Hepatocyte (in vitro differentiated cells): ENCODE measurements around the gene PRKAR1B. TPM values are rescaled to one million over a fixed set of nuclear protein-coding genes. Genes with fewer than 3 reads are reported as not detected.
A peak's percentile ranks its signal among the peaks of the same experiment; 100 is the strongest.

Experiments used
- DNase-seq: peaks from one replicate; pipeline ENCODE4 v3.0.0-alpha.2; 2016; ENCODE audit warnings: low spot score
- H2AFZ ChIP-seq: fragments of 200-600 bp; sonication (generic); 2 replicates; pipeline ENCODE4 v1.6.0; 2016; ENCODE audit warnings: antibody characterized with exemption, mild to moderate bottlenecking
- H3K27ac ChIP-seq: fragments of 200-600 bp; sonication (generic); 2 replicates; pipeline ENCODE4 v1.5.1; 2016; ENCODE audit warnings: mild to moderate bottlenecking
- H3K27me3 ChIP-seq: fragments of 200-600 bp; sonication (generic); 2 replicates; pipeline ENCODE4 v1.6.1; 2016
- H3K36me3 ChIP-seq: fragments of 200-600 bp; sonication (generic); replicated peaks from 2 replicates; pipeline ENCODE4 v1.5.1; 2016; ENCODE audit warnings: low read depth; ENCODE audit not compliant: insufficient read depth
- H3K4me1 ChIP-seq: fragments of 200-600 bp; sonication (generic); 2 replicates; pipeline ENCODE4 v1.5.1; 2016; ENCODE audit warnings: mild to moderate bottlenecking, moderate library complexity; ENCODE audit not compliant: insufficient read depth
- H3K4me2 ChIP-seq: fragments of 200-600 bp; sonication (generic); 2 replicates; pipeline ENCODE4 v1.6.0; 2016
- H3K4me3 ChIP-seq: fragments of 200-600 bp; sonication (generic); 2 replicates; pipeline ENCODE4 v1.5.1; 2016; ENCODE audit warnings: mild to moderate bottlenecking
- H3K79me2 ChIP-seq: fragments of 200-600 bp; sonication (generic); 2 replicates; pipeline ENCODE4 v1.6.0; 2017; ENCODE audit warnings: mild to moderate bottlenecking
- H3K9me2 ChIP-seq: fragments of 200-600 bp; sonication (generic); replicated peaks from 2 replicates; pipeline ENCODE4 v1.6.0; 2017; ENCODE audit warnings: mild to moderate bottlenecking; ENCODE audit not compliant: insufficient read depth
- H3K9me3 ChIP-seq: fragments of 200-600 bp; sonication (generic); 2 replicates; pipeline ENCODE4 v1.5.1; 2016; ENCODE audit warnings: low read depth, mild to moderate bottlenecking
- H4K20me1 ChIP-seq: fragments of 200-600 bp; sonication (generic); 2 replicates; pipeline ENCODE4 v1.6.0; 2016; ENCODE audit warnings: mild to moderate bottlenecking; ENCODE audit not compliant: insufficient read depth, poor library complexity, severe bottlenecking
- CTCF ChIP-seq: fragments of 200-600 bp; sonication (generic); IDR thresholded peaks from 2 replicates; pipeline ENCODE4 v1.5.1; 2016; ENCODE audit warnings: antibody characterized with exemption, mild to moderate bottlenecking; ENCODE audit not compliant: poor library complexity
- EZH2 ChIP-seq: fragments of 200-600 bp; sonication (generic); IDR thresholded peaks from 2 replicates; pipeline ENCODE4 v1.6.1; 2016; ENCODE audit warnings: antibody characterized with exemption, mild to moderate bottlenecking, borderline replicate concordance
- EZH2phosphoT487 ChIP-seq: fragments of 200-600 bp; sonication (generic); IDR thresholded peaks from one replicate; pipeline ENCODE4 v1.6.1; 2018; ENCODE audit warnings: antibody characterized with exemption, mild to moderate bottlenecking, low read depth, moderate library complexity; ENCODE audit not compliant: unreplicated experiment, severe bottlenecking
- WGBS: methylation state at CpG from one replicate; pipeline ENCODE4 v1.1.6; 2016; ENCODE audit warnings: low lambda C conversion rate; ENCODE audit errors: missing lambda C conversion rate; 5-methylcytosine and 5-hydroxymethylcytosine counted together
- polyA plus RNA-seq: library from polyadenylated mRNA; unstranded; fragments of >200 nt; fragmentation: Nextera tagmentation; extraction: Ambion mirVana; gene quantifications from 2 replicates; pipeline ENCODE4 v1.2.1, GENCODE V29; 2016
- total RNA-seq: library from RNA; depleted of rRNA; stranded (reverse); fragments of >200 nt; gene quantifications from 2 replicates; pipeline ENCODE4 v1.2.3, GENCODE V29; 2014

The PRKAR1B gene
- total and polyA plus RNA-seq, 2 experiments from 2014 or later: 16.6 to 28.7 TPM

GRCh38 chr7:604001-604883, 122.8 kb downstream of the PRKAR1B start:
- Histone ChIP-seq H3K27me3 (no peaks in the 10 kb centered on the region), H2AFZ (no peak overlapping the region), H4K20me1 (no peaks in the 10 kb centered on the region), H3K27ac (no peak overlapping the region), H3K9me3 (no peaks in the 10 kb centered on the region), H3K79me2 (no peaks in the 10 kb centered on the region), H3K9me2 (no peaks in the 10 kb centered on the region), H3K36me3 (no peaks in the 10 kb centered on the region), H3K4me1 (peaks cover 12% of the 10 kb centered on the region), H3K4me3 (no peak overlapping the region), H3K4me2 (no peak overlapping the region)
- DNase-seq: no peak
- TF ChIP-seq CTCF (no peak), EZH2 (no peak), EZH2phosphoT487 (no peak)
- WGBS: 87% methylated on average over 36 of the region's 37 CpGs

- no peaks in the 10 kb centered on the region for H3K9me2 ChIP-seq
- no peaks in the 10 kb centered on the region for H3K27me3 ChIP-seq
- H3K4me1 ChIP-seq: peaks cover 12% of the 10 kb centered on the region
- H3K9me3 ChIP-seq: no peaks in the 10 kb centered on the region
- WGBS: 89% methylated on average over 11 of the region's 12 CpGs
- no peak overlapping the region for H3K4me3 ChIP-seq
- DNase-seq: no peak
- H2AFZ ChIP-seq: no peak overlapping the region
- no peaks in the 10 kb centered on the region for H3K36me3 ChIP-seq
- TF ChIP-seq CTCF (no peak), EZH2phosphoT487 (no peak), EZH2 (no peak)
- peak overlapping the region; percentile 65 for H3K27ac ChIP-seq
- no peaks in the 10 kb centered on the region for H4K20me1 ChIP-seq
- no peak overlapping the region for H3K4me2 ChIP-seq
- H3K79me2 ChIP-seq: no peaks in the 10 kb centered on the region
These were observed 123.7 kb downstream of the PRKAR1B start for GRCh38 chr7:603152-603951.

- TF ChIP-seq CTCF: no peak
- TF ChIP-seq EZH2phosphoT487: no peak
- TF ChIP-seq EZH2: no peak
- peak overlapping the region; percentile 65 for H3K27ac ChIP-seq
- H3K36me3 ChIP-seq: no peaks in the 10 kb centered on the region
- no peaks in the 10 kb centered on the region for H4K20me1 ChIP-seq
- no peaks in the 10 kb centered on the region for H3K79me2 ChIP-seq
- no peaks in the 10 kb centered on the region for H3K9me3 ChIP-seq
- H3K27me3 ChIP-seq: no peaks in the 10 kb centered on the region
- H2AFZ ChIP-seq: no peak overlapping the region
- DNase-seq: peak; percentile 39
- peaks cover 12% of the 10 kb centered on the region for H3K4me1 ChIP-seq
- 85% methylated on average over 28 of the region's 38 CpGs for WGBS
- no peak overlapping the region for H3K4me2 ChIP-seq
- no peaks in the 10 kb centered on the region for H3K9me2 ChIP-seq
- no peak overlapping the region for H3K4me3 ChIP-seq
These were observed 124.5 kb downstream of the PRKAR1B start for GRCh38 chr7:602341-603141.
